ENCODE measurements around the gene MRPL48.
A peak's percentile ranks its signal among the peaks of the same experiment; 100 is the strongest.

MRPL48 gene

GRCh38 chr11:73851046-73851764, 63.5 kb downstream of the MRPL48 start:
- Mint-ChIP-seq H3K4me3 (no peak overlapping the region), H3K9me3 (ENCODE audit: low read depth) (no peaks in the 10 kb centered on the region), H3K36me3 (peaks cover 21% of the 10 kb centered on the region), H3K27ac (no peak overlapping the region), H3K27me3 (no peaks in the 10 kb centered on the region), H3K4me1 (ENCODE audit: low read depth) (no peaks in the 10 kb centered on the region)

- Mint-ChIP-seq H3K27me3 (no peaks in the 10 kb centered on the region), H3K4me1 (ENCODE audit: low read depth) (no peaks in the 10 kb centered on the region), H3K27ac (no peak overlapping the region), H3K36me3 (peaks cover 19% of the 10 kb centered on the region), H3K4me3 (no peak overlapping the region), H3K9me3 (ENCODE audit: low read depth) (no peaks in the 10 kb centered on the region)
Observed at GRCh38 chr11:73852049-73852448, 64.4 kb downstream of the MRPL48 start.

GRCh38 chr11:73854680-73855079, 67.0 kb downstream of the MRPL48 start:
- peaks cover 14% of the 10 kb centered on the region for H3K36me3 Mint-ChIP-seq
- H3K27ac Mint-ChIP-seq = no peak overlapping the region
- no peak overlapping the region for H3K4me3 Mint-ChIP-seq
- no peaks in the 10 kb centered on the region for H3K9me3 Mint-ChIP-seq (ENCODE audit: low read depth)
- no peaks in the 10 kb centered on the region for H3K27me3 Mint-ChIP-seq
- H3K4me1 Mint-ChIP-seq (ENCODE audit: low read depth) = no peaks in the 10 kb centered on the region

DNA sequence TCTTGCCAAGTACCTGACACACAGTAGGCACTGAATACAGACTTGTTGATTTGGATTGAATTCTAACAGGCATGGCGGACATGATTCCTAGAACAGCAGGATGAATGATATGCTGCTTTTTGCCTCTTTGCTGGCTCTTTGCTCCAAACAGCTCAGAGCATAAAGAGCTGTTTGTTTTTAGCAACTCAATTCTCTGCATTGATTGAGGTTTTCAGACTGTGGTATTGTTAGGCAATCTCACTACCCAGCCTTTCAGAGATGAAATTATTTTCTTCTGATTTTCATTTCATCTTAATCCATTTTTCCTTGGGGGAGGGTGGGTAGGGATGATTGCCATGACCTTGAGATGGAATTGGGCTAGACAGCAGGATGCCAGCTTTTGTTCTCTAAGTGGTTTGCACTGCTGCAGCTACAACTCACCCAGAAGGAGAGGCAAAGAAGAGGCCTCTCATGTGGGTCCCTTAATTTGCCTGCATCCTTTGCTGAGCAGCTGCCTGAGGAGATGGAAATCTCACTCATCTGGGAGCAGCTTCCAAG, 68.4 kb downstream of the MRPL48 start:
- Mint-ChIP-seq H3K27ac (no peak overlapping the region), H3K36me3 (peaks cover 22% of the 10 kb centered on the region), H3K4me1 (ENCODE audit: low read depth) (no peaks in the 10 kb centered on the region), H3K27me3 (no peaks in the 10 kb centered on the region), H3K4me3 (no peak overlapping the region), H3K9me3 (ENCODE audit: low read depth) (no peaks in the 10 kb centered on the region)

GRCh38 chr11:73859671-73860070, 72.0 kb downstream of the MRPL48 start:
- no peaks in the 10 kb centered on the region for H3K9me3 Mint-ChIP-seq (ENCODE audit: low read depth)
- peaks cover 16% of the 10 kb centered on the region for H3K36me3 Mint-ChIP-seq
- H3K27me3 Mint-ChIP-seq = no peaks in the 10 kb centered on the region
- H3K4me3 Mint-ChIP-seq = no peak overlapping the region
- no peak overlapping the region for H3K27ac Mint-ChIP-seq
- H3K4me1 Mint-ChIP-seq (ENCODE audit: low read depth) = no peaks in the 10 kb centered on the region

DNA sequence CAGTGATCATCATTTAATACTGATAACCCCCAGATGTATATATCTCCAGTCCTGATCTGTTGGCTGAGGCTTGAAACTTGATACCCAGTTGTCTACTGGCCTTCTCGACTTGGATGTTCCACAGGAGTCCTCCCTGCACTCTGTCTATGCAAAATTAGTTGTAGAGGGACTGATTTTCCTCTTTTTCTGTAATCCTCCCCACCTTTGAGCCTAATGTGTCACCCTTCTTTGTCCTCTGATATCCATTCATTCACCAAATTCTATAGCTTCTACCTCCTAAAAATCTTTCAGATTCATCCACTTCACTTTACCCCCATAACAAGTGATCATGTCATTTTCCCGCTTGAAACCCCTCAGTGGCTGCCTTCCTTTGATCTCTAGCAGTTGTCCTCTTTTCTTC, 72.5 kb downstream of the MRPL48 start:
- Mint-ChIP-seq H3K27me3 (no peaks in the 10 kb centered on the region), H3K4me1 (ENCODE audit: low read depth) (no peaks in the 10 kb centered on the region), H3K4me3 (no peak overlapping the region), H3K9me3 (ENCODE audit: low read depth) (no peaks in the 10 kb centered on the region), H3K36me3 (peaks cover 15% of the 10 kb centered on the region), H3K27ac (no peak overlapping the region)

GRCh38 chr11:73862986-73863385, 75.3 kb downstream of the MRPL48 start:
- H3K4me1 Mint-ChIP-seq (ENCODE audit: low read depth) = no peaks in the 10 kb centered on the region
- peaks cover 14% of the 10 kb centered on the region for H3K36me3 Mint-ChIP-seq
- no peaks in the 10 kb centered on the region for H3K27me3 Mint-ChIP-seq
- no peaks in the 10 kb centered on the region for H3K9me3 Mint-ChIP-seq (ENCODE audit: low read depth)
- no peak overlapping the region for H3K27ac Mint-ChIP-seq
- H3K4me3 Mint-ChIP-seq = no peak overlapping the region

- Mint-ChIP-seq H3K36me3 (peaks cover 5% of the 10 kb centered on the region), H3K4me3 (no peak overlapping the region), H3K4me1 (ENCODE audit: low read depth) (no peaks in the 10 kb centered on the region), H3K27me3 (no peaks in the 10 kb centered on the region), H3K27ac (no peak overlapping the region), H3K9me3 (ENCODE audit: low read depth) (no peaks in the 10 kb centered on the region)
Observed at GRCh38 chr11:73866095-73866579, 78.5 kb downstream of the MRPL48 start.

- no peaks in the 10 kb centered on the region for H3K4me1 Mint-ChIP-seq (ENCODE audit: low read depth)
- no peak overlapping the region for H3K4me3 Mint-ChIP-seq
- H3K36me3 Mint-ChIP-seq = peaks cover 5% of the 10 kb centered on the region
- H3K27me3 Mint-ChIP-seq = no peaks in the 10 kb centered on the region
- no peaks in the 10 kb centered on the region for H3K9me3 Mint-ChIP-seq (ENCODE audit: low read depth)
- no peak overlapping the region for H3K27ac Mint-ChIP-seq
Observed at GRCh38 chr11:73866586-73866996, 78.9 kb downstream of the MRPL48 start.

- H3K9me3 Mint-ChIP-seq (ENCODE audit: low read depth) = no peaks in the 10 kb centered on the region
- H3K27ac Mint-ChIP-seq = peak overlapping the region; percentile 72
- no peaks in the 10 kb centered on the region for H3K27me3 Mint-ChIP-seq
- H3K4me1 Mint-ChIP-seq (ENCODE audit: low read depth) = peaks cover 10% of the 10 kb centered on the region
- H3K4me3 Mint-ChIP-seq = no peak overlapping the region
- H3K36me3 Mint-ChIP-seq = peaks cover 3% of the 10 kb centered on the region
Observed at GRCh38 chr11:73869332-73869949, 81.8 kb downstream of the MRPL48 start.

DNA sequence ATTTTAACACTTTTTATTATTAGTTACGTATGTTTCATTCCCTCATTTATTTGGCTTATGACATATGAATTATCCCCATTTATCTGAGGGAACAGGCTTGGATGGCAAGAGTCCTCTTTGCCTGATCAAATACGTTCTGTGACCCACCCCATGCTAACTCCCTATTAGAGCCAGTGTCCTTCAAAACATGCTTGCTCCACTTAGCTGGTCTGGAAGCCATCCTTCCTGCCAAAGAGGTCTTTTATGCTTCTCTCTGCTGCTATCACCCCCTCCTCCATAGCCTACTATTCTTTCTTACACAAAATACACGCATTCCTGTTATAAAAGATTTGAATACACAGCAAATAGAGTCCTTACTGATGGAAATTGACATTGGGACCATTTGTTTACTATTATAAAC, 82.6 kb downstream of the MRPL48 start:
- no peak overlapping the region for H3K27ac Mint-ChIP-seq
- peaks cover 3% of the 10 kb centered on the region for H3K36me3 Mint-ChIP-seq

GRCh38 chr11:73872749-73873357, 85.2 kb downstream of the MRPL48 start:
- Mint-ChIP-seq H3K4me1 (ENCODE audit: low read depth) (peaks cover 36% of the 10 kb centered on the region), H3K27ac (peak overlapping the region; percentile 86), H3K27me3 (no peaks in the 10 kb centered on the region), H3K36me3 (peaks cover 7% of the 10 kb centered on the region), H3K4me3 (no peak overlapping the region), H3K9me3 (ENCODE audit: low read depth) (no peaks in the 10 kb centered on the region)

More for the DNA sequence above, 82.6 kb downstream of the MRPL48 start:
- Mint-ChIP-seq H3K27me3 (no peaks in the 10 kb centered on the region), H3K9me3 (ENCODE audit: low read depth) (no peaks in the 10 kb centered on the region), H3K4me1 (ENCODE audit: low read depth) (peaks cover 18% of the 10 kb centered on the region), H3K4me3 (no peak overlapping the region)

DNA sequence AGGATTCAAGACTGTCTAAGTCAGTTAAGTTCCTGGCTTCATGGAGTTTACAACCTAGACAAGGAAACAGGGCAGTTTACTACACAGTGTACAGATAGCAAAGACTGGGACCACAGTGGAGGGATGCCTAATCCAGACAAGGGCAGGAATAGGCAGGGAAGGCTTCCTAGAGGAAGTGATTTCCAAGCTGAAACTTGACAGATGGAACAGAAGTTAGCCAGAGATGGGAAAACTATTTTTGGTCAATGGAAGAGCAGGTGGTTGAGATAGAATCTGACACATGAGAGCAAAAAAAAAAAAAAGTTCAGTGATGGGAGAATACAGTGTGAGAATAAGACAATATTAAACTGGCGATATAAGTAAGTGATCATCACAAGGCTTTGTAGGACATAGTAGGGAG, 87.7 kb downstream of the MRPL48 start:
- H3K36me3 Mint-ChIP-seq = peaks cover 10% of the 10 kb centered on the region
- H3K9me3 Mint-ChIP-seq (ENCODE audit: low read depth) = no peaks in the 10 kb centered on the region
- H3K27me3 Mint-ChIP-seq = no peaks in the 10 kb centered on the region
- H3K27ac Mint-ChIP-seq = peak overlapping the region; percentile 100
- peak overlapping the region; percentile 100 for H3K4me3 Mint-ChIP-seq
- peaks cover 45% of the 10 kb centered on the region for H3K4me1 Mint-ChIP-seq (ENCODE audit: low read depth)

DNA sequence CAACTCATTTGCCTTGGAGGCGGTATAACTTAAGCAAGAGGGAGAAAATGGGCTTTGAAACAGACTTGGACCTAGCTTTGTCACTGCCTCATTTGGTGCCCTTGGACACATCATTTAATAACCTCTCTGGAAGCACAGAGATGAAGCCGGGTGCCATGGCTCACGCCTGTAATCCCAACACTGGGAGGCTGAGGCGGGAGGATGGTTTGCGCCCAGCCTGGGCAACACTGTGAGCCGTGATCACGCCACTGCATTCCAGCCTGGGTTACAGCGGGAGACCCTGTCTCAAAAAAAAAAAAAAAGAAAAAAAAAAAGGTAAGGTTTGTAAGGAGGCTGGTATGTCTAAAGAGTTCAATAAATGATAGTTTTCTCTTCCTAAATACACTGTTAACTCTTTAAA, 88.2 kb downstream of the MRPL48 start:
- H3K4me1 Mint-ChIP-seq (ENCODE audit: low read depth) = peaks cover 45% of the 10 kb centered on the region
- H3K27ac Mint-ChIP-seq = peak overlapping the region; percentile 100
- peaks cover 10% of the 10 kb centered on the region for H3K36me3 Mint-ChIP-seq
- peak overlapping the region; percentile 100 for H3K4me3 Mint-ChIP-seq
- no peaks in the 10 kb centered on the region for H3K27me3 Mint-ChIP-seq
- no peaks in the 10 kb centered on the region for H3K9me3 Mint-ChIP-seq (ENCODE audit: low read depth)
